ENCODE measurements around the gene KCNH8. TPM values are rescaled to one million over a fixed set of nuclear protein-coding genes. Genes with fewer than 3 reads are reported as not detected.

Gene KCNH8
- total and polyA plus RNA-seq, 4 donors: 0.02 to 0.08 (median 0.05) TPM; not detected in 1

DNA sequence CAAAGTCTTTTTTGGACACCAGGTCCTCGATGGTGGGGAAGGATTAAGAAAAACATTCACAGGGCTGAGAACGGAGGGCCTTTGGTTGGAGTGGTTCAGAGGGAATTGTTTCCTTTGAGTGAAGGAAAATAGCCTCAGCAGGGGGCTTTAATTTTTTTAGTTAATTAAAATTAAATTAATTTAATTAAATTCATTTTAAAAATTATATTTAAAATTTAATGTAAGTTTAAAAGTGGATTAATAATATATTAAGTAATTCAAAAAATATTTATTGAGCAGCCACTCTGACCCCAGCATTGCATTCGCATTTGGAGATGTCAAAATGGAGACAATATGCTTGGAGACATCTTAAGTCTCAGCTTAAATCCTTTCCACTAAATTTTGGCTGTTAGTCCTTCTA is 136.7 kb downstream of the KCNH8 start:
- H3K4me3 ChIP-seq (ENCODE audit: low read depth in 1 of 3, low read length in 3 of 3): no peak overlapping the region
- 69% methylated on average over 3 of the region's 3 CpGs for WGBS
- DNase-seq (ENCODE audit: low spot score): no peak

DNA sequence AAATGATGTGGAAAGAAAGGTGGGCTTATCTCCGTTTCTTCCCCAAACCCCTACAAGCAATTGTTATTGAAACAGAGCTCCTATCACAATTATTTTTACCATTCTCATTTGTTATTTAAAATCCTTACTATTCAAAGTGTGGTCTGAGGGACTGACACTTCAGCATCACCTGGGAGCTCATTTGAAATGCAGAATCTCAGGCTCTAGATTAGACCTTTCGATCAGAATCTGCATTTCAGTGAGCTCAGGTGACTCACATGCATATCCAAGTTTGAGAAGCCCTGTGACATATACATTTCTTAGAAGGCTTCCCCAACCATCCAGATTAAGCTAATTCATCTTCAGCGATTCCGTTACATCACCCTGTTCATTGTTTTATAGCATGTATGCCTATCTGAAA is 145.0 kb downstream of the KCNH8 start:
- no peaks in the 10 kb centered on the region for H3K4me1 ChIP-seq (ENCODE audit: control insufficient read depth in 4 of 4, insufficient read depth in 4 of 4, low read length in 3 of 4)
- no peak overlapping the region for H3K27ac ChIP-seq (ENCODE audit: low read depth in 1 of 2, low read length in 2 of 2)
- DNase-seq (ENCODE audit: low spot score): no peak
- no peak for TF ChIP-seq GABPA (IDR thresholded peaks at IDR 0.05 in 1 of 2, conservative IDR thresholded peaks at IDR 0.05 in 1 of 2)
- H3K9ac ChIP-seq (ENCODE audit: low read depth in 1 of 2, low read length in 2 of 2): no peak overlapping the region
- H3K36me3 ChIP-seq (ENCODE audit: control insufficient read depth in 4 of 4, insufficient read depth in 3 of 4, low read depth in 1 of 4, low read length in 3 of 4): no peaks in the 10 kb centered on the region
- no peaks in the 10 kb centered on the region for H3K9me3 ChIP-seq (ENCODE audit: control insufficient read depth in 4 of 4, low read length in 3 of 4)
- H3K4me3 ChIP-seq (ENCODE audit: low read depth in 1 of 3, low read length in 3 of 3): no peak overlapping the region
- 77% methylated on average over 4 of the region's 4 CpGs for WGBS
- no peaks in the 10 kb centered on the region for H3K27me3 ChIP-seq (ENCODE audit: control insufficient read depth in 4 of 4, insufficient read depth in 4 of 4, low read length in 3 of 4)

More for the DNA sequence above, 136.7 kb downstream of the KCNH8 start:
- H3K36me3 ChIP-seq (ENCODE audit: control insufficient read depth in 4 of 4, insufficient read depth in 3 of 4, low read depth in 1 of 4, low read length in 3 of 4): no peaks in the 10 kb centered on the region
- no peaks in the 10 kb centered on the region for H3K9me3 ChIP-seq (ENCODE audit: control insufficient read depth in 4 of 4, low read length in 3 of 4)
- no peak overlapping the region for H3K27ac ChIP-seq (ENCODE audit: low read depth in 1 of 2, low read length in 2 of 2)
- H3K9ac ChIP-seq (ENCODE audit: low read depth in 1 of 2, low read length in 2 of 2): no peak overlapping the region
- H3K27me3 ChIP-seq (ENCODE audit: control insufficient read depth in 4 of 4, insufficient read depth in 4 of 4, low read length in 3 of 4): no peaks in the 10 kb centered on the region
- no peak for TF ChIP-seq RXRA (IDR thresholded peaks at IDR 0.05)
- TF ChIP-seq YY1 (IDR thresholded peaks at IDR 0.05): no peak
- no peak for TF ChIP-seq TAF1 (conservative IDR thresholded peaks at IDR 0.05)
- TF ChIP-seq, protein P1, sequence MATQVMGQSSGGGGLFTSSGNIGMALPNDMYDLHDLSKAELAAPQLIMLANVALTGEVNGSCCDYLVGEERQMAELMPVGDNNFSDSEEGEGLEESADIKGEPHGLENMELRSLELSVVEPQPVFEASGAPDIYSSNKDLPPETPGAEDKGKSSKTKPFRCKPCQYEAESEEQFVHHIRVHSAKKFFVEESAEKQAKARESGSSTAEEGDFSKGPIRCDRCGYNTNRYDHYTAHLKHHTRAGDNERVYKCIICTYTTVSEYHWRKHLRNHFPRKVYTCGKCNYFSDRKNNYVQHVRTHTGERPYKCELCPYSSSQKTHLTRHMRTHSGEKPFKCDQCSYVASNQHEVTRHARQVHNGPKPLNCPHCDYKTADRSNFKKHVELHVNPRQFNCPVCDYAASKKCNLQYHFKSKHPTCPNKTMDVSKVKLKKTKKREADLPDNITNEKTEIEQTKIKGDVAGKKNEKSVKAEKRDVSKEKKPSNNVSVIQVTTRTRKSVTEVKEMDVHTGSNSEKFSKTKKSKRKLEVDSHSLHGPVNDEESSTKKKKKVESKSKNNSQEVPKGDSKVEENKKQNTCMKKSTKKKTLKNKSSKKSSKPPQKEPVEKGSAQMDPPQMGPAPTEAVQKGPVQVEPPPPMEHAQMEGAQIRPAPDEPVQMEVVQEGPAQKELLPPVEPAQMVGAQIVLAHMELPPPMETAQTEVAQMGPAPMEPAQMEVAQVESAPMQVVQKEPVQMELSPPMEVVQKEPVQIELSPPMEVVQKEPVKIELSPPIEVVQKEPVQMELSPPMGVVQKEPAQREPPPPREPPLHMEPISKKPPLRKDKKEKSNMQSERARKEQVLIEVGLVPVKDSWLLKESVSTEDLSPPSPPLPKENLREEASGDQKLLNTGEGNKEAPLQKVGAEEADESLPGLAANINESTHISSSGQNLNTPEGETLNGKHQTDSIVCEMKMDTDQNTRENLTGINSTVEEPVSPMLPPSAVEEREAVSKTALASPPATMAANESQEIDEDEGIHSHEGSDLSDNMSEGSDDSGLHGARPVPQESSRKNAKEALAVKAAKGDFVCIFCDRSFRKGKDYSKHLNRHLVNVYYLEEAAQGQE (IDR thresholded peaks at IDR 0.05): no peak
- no peak for TF ChIP-seq RAD21 (IDR thresholded peaks at IDR 0.05)
- TF ChIP-seq FOXA1 (IDR thresholded peaks at IDR 0.05): no peak
- no peak for TF ChIP-seq HNF4A (conservative IDR thresholded peaks at IDR 0.05)
- TF ChIP-seq JUND (IDR thresholded peaks at IDR 0.05): no peak
- TF ChIP-seq, protein P2, sequence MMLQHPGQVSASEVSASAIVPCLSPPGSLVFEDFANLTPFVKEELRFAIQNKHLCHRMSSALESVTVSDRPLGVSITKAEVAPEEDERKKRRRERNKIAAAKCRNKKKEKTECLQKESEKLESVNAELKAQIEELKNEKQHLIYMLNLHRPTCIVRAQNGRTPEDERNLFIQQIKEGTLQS (IDR thresholded peaks at IDR 0.05): no peak
- no peak for TF ChIP-seq GABPA (IDR thresholded peaks at IDR 0.05 in 1 of 2, conservative IDR thresholded peaks at IDR 0.05 in 1 of 2)
- no peak for TF ChIP-seq EGR1 (IDR thresholded peaks at IDR 0.05; ENCODE audit: low read depth in 2 of 2)
- TF ChIP-seq SP1 (IDR thresholded peaks at IDR 0.05): no peak
- TF ChIP-seq, protein P3, sequence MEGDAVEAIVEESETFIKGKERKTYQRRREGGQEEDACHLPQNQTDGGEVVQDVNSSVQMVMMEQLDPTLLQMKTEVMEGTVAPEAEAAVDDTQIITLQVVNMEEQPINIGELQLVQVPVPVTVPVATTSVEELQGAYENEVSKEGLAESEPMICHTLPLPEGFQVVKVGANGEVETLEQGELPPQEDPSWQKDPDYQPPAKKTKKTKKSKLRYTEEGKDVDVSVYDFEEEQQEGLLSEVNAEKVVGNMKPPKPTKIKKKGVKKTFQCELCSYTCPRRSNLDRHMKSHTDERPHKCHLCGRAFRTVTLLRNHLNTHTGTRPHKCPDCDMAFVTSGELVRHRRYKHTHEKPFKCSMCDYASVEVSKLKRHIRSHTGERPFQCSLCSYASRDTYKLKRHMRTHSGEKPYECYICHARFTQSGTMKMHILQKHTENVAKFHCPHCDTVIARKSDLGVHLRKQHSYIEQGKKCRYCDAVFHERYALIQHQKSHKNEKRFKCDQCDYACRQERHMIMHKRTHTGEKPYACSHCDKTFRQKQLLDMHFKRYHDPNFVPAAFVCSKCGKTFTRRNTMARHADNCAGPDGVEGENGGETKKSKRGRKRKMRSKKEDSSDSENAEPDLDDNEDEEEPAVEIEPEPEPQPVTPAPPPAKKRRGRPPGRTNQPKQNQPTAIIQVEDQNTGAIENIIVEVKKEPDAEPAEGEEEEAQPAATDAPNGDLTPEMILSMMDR (IDR thresholded peaks at IDR 0.05; ENCODE audit: low read depth, low read length, missing input control): no peak
- TF ChIP-seq, protein P4, sequence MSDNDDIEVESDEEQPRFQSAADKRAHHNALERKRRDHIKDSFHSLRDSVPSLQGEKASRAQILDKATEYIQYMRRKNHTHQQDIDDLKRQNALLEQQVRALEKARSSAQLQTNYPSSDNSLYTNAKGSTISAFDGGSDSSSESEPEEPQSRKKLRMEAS (IDR thresholded peaks at IDR 0.05): no peak
- TF ChIP-seq HNF4G (IDR thresholded peaks at IDR 0.05): no peak
- no peaks in the 10 kb centered on the region for H3K4me1 ChIP-seq (ENCODE audit: control insufficient read depth in 4 of 4, insufficient read depth in 4 of 4, low read length in 3 of 4)
